Ovary (tissue), 3 donors: ENCODE results near the gene RSRC1.

Experiments
- EP300 ChIP-seq: sonication (generic); formaldehyde crosslinking; IDR thresholded peaks from one replicate; pipeline ENCODE4 v1.6.1; 2017; ENCODE audit warnings: antibody characterized with exemption
- POLR2A ChIP-seq: fragments of 450-650 bp; IDR thresholded peaks from one replicate; pipeline ENCODE4 v1.6.1; 2017; ENCODE audit warnings: antibody characterized with exemption, mild to moderate bottlenecking, moderate library complexity
- TF ChIP-seq, protein P1 (sequence below), 3 donors: fragments of 450-650 bp in 2 of 3; fragments of 200-600 bp in 1 of 3; IDR thresholded peaks; one replicate each; pipeline versions ENCODE4 v1.5.1 to v1.8.0; 2016 to 2022; ENCODE audit warnings: antibody characterized with exemption in 3 of 3, mild to moderate bottlenecking in 1 of 3
- donor health status: DM: no; HTN: no; CAD: no.

DNA sequence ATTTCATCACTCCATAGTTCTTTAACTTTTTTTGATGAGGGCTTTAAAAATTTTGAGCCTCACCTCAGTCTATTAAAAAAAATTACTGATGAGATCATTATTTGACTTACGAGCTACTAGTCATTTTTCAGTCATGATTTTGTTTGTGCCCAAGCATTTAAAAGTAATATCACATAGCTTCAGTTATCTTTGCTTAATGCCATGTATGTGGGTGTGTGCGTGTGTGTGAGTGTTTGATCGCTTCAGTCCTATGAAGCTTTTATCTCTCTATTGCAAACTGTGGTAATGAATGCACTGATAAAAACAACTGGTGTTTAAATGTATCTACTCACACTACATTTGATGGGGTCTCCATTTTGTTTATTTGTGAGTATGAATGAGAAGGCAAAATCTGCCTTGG, 49.8 kb downstream of the RSRC1 start:
- TF ChIP-seq POLR2A = no peak
- TF ChIP-seq, protein P1, sequence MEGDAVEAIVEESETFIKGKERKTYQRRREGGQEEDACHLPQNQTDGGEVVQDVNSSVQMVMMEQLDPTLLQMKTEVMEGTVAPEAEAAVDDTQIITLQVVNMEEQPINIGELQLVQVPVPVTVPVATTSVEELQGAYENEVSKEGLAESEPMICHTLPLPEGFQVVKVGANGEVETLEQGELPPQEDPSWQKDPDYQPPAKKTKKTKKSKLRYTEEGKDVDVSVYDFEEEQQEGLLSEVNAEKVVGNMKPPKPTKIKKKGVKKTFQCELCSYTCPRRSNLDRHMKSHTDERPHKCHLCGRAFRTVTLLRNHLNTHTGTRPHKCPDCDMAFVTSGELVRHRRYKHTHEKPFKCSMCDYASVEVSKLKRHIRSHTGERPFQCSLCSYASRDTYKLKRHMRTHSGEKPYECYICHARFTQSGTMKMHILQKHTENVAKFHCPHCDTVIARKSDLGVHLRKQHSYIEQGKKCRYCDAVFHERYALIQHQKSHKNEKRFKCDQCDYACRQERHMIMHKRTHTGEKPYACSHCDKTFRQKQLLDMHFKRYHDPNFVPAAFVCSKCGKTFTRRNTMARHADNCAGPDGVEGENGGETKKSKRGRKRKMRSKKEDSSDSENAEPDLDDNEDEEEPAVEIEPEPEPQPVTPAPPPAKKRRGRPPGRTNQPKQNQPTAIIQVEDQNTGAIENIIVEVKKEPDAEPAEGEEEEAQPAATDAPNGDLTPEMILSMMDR (IDR thresholded peaks at IDR 0.05) = no peak
- no peak for TF ChIP-seq EP300
